GM18858 (cell line): ENCODE data around the gene LINGO3.

ENCODE experiments used
- ATAC-seq: cut with Tn5 transposase; IDR thresholded peaks from one replicate; pipeline ENCODE4 v1.9.1; 2021; ENCODE audit not compliant: unreplicated experiment

The LINGO3 gene

GRCh38 chr19:2339644-2340310 is 31.8 kb upstream of the LINGO3 start:
- no peak for ATAC-seq

GRCh38 chr19:2338751-2339643 is 31.0 kb upstream of the LINGO3 start:
- ATAC-seq, result no peak

GRCh38 chr19:2338055-2338615 is 30.2 kb upstream of the LINGO3 start:
- no peak for ATAC-seq

GRCh38 chr19:2337329-2337707 is 29.4 kb upstream of the LINGO3 start:
- no peak for ATAC-seq

- ATAC-seq, result no peak
Measured at GRCh38 chr19:2336528-2337328, 28.8 kb upstream of the LINGO3 start.

GRCh38 chr19:2335848-2336247 is 27.9 kb upstream of the LINGO3 start:
- ATAC-seq, result no peak

GRCh38 chr19:2334986-2335846 is 27.3 kb upstream of the LINGO3 start:
- no peak for ATAC-seq

- no peak for ATAC-seq
Measured at GRCh38 chr19:2334426-2334825, 26.5 kb upstream of the LINGO3 start.

- no peak for ATAC-seq
Measured at GRCh38 chr19:2333807-2334211, 25.9 kb upstream of the LINGO3 start.

- no peak for ATAC-seq
Measured at GRCh38 chr19:2333027-2333806, 25.3 kb upstream of the LINGO3 start.

GRCh38 chr19:2332341-2333026 is 24.5 kb upstream of the LINGO3 start:
- no peak for ATAC-seq

GRCh38 chr19:2331601-2332246 is 23.8 kb upstream of the LINGO3 start:
- ATAC-seq, result no peak

GRCh38 chr19:2330632-2331284 is 22.8 kb upstream of the LINGO3 start:
- no peak for ATAC-seq

- no peak for ATAC-seq
Measured at GRCh38 chr19:2330255-2330631, 22.3 kb upstream of the LINGO3 start.

GRCh38 chr19:2329501-2329916 is 21.6 kb upstream of the LINGO3 start:
- ATAC-seq, result no peak

- no peak for ATAC-seq
Measured at GRCh38 chr19:2329149-2329478, 21.2 kb upstream of the LINGO3 start.

- peak; percentile 48 for ATAC-seq
Measured at GRCh38 chr19:2328401-2329148, 20.6 kb upstream of the LINGO3 start, which contains the start of the genes LSM7 and SPPL2B. Gene LSM7 (minus strand): TSS chr19:2328586. CDS start chr19:2328566, 20 bp downstream. Gene SPPL2B (plus strand): TSS chr19:2328684. CDS start chr19:2328710, 26 bp downstream.
